NCI-H748 (cell line): ENCODE measurements around the gene ZNF654.
"Not testable (repeated sequence)": the region's sequence is repeated elsewhere in the genome, so short reads cannot be mapped to it uniquely, and the experiment has no call there.

Experiments used
- DNase-seq: peaks from one replicate; lab custom pipeline; 2025; ENCODE audit not compliant: unreplicated experiment; lab: John Stamatoyannopoulos, UW

The ZNF654 gene

GRCh38 chr3:88059380-88060170 lies 520 bp downstream of the ZNF654 start:
- DNase-seq, result peak; percentile 20

GRCh38 chr3:88061746-88062145 lies 2.7 kb downstream of the ZNF654 start:
- DNase-seq, result no peak

DNA sequence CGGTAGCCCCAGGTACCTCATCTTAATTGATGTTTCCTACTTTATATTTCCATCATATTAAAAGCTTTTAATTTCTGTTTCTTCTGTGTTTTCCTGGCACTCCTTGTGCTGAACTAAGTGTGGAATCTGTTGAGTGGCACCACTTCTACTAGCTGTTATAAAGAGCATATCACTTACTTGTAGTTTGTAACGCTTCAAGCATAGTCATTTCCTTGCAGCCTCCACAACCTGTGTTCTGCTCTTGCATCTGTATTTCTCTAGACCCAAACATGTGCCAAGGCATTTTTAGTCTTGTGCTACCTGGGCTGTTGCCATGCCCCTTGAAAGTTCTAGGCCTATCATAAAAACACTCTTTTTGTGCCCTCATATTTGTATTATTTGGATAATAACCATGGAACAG lies 16.0 kb downstream of the ZNF654 start:
- DNase-seq, result no peak

GRCh38 chr3:88075497-88075896 lies 16.4 kb downstream of the ZNF654 start:
- no peak for DNase-seq

DNA sequence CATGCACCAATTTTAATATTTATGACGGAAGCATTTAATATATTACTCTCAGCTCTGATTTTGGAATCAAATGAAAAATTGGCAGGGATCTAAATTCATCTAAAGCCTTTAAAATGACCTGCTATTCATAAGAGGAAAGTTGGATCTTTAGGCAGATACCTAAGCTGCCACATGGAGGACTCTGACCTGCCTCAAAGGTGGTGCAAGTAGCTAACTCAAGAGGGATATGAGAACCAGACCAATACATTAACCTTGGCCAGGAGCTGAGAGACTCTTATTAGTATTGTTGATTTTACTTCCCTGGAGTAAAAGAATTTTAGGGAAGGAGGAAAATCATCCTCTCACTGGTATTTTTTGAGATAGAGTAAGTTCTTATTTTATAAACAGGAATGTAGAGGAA lies 17.7 kb downstream of the ZNF654 start:
- DNase-seq, result no peak

DNA sequence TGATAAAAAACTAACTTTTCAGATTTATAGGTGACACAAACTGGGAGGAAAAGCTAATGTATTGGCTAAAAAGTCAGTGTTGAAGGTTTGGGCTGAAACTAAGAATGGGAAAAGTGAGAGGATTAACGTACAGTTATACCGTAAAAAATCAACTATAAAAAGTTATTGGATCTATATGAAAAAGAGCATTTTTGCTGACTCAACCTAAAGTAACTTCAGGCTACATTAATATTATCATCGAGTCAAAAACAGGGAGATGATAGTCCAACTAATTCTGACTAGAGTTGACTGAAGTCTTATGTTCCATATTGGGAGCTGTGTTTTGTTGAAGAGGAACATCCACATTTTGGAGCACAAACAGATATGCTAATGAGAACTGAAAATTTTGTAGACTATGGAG lies 19.9 kb downstream of the ZNF654 start:
- DNase-seq, result no peak

DNA sequence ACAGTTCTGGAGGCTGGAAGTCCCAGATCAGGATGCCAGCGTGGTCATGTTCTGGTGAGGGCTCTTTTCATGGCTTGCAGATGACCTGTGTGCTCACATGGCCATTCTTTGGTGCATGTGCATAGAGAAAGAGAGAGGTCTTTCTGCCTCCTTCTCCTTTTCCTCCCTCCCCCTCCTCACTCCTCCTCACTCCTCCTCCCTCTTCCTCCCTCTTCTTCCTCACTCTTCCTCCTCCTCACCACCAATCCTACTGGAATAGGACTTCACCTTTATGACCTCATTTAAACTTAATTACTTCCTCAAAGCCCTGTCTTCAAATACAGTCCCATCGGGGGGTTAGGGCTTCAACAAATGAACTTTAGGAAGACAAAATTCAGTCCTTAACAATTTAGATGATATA lies 23.8 kb downstream of the ZNF654 start:
- no peak for DNase-seq

GRCh38 chr3:88084097-88084501 lies 25.0 kb downstream of the ZNF654 start:
- DNase-seq, result no peak

DNA sequence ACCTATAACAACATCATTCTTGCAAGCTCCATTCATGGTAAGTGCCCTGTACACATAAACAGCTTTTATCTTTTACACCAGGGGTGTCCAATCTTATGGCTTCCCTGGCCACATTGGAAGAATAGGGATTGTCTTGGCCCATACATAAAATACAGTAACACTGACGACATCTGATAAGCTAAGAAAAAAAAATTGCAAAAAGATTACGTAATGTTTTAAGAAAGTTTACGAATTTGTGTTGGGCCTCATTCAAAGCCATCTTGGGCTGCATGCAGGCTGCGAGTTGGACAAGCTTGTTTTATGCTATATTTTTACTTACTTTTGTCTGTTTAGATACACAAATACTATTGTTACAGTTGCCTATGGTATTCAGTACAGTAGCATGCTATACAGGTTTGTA lies 31.6 kb downstream of the ZNF654 start:
- DNase-seq, result no peak

GRCh38 chr3:88092270-88092669 lies 33.2 kb downstream of the ZNF654 start:
- DNase-seq, result no peak

GRCh38 chr3:88093266-88093665 lies 34.2 kb downstream of the ZNF654 start:
- no peak for DNase-seq

- DNase-seq, result no peak
Observed at GRCh38 chr3:88101142-88101541, 42.1 kb downstream of the ZNF654 start.

- DNase-seq, result no peak
Observed at GRCh38 chr3:88105325-88105724, 46.3 kb downstream of the ZNF654 start.

- DNase-seq, result no peak
Observed at GRCh38 chr3:88112289-88112688, 53.2 kb downstream of the ZNF654 start.

DNA sequence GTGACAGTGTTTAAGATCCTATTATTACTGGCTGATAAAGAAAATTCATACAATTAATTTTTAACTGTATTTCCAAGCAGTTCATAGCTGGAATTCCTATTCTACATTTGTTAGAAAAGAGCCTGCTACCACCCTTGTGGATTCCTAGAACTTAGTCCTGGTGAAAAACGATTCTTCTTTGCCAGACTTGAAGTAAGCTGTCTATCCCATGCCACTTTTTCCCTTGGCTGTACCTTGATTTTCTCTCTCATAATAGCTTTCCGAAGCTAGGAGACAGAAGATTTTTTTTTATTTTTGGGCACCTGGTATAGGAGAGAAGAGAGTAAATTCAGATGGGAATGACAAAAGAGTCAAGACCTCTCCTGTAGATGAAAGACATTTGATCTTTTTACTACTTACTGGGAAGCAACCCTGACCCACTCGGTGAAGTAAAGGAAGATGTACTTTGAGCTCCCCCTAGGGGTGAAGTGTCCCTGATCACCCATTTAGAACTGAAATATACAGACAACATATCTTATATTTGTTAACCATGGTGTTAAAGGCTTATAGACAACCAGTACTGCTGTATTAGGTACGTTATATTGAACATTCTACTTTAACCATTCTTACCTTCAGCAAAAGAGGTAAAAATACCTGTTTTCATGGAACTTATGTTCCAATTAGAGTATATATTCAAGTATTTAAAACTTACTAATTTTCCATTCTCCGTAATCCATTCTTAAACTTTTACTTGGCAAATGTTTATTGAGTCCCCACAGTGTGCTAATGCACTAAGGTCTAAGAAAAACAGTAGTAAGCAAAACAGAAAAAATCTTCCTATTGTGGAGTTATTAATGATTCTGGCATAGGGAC lies 54.5 kb downstream of the ZNF654 start:
- peak; percentile 53 for DNase-seq

- no peak for DNase-seq
Observed at GRCh38 chr3:88114878-88115549, 56.0 kb downstream of the ZNF654 start.

- DNase-seq, result no peak
Observed at GRCh38 chr3:88117683-88118082, 58.6 kb downstream of the ZNF654 start.

GRCh38 chr3:88118603-88119002 lies 59.5 kb downstream of the ZNF654 start:
- DNase-seq, result not testable (repeated sequence)

DNA sequence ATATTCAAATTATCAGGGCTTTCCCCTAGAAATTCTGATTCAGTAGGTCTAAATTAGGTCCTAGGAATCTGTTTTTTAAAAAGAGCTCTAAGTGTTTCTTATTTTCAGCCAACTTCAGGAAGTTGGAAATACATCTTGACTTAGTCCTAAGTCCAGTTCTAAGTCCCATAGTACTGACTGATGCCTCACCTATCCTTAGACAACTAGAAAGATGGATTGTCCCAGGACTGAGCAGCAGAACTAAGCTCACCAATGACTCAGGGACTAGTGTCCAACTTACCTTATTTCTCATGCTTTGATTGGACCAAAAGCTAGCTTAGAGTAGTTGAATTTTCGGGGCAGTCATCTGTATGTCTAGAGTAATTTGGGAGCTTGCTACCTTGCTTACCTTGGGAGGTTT lies 64.5 kb downstream of the ZNF654 start:
- DNase-seq, result no peak

GRCh38 chr3:88131695-88132094 lies 72.6 kb downstream of the ZNF654 start:
- no peak for DNase-seq

DNA sequence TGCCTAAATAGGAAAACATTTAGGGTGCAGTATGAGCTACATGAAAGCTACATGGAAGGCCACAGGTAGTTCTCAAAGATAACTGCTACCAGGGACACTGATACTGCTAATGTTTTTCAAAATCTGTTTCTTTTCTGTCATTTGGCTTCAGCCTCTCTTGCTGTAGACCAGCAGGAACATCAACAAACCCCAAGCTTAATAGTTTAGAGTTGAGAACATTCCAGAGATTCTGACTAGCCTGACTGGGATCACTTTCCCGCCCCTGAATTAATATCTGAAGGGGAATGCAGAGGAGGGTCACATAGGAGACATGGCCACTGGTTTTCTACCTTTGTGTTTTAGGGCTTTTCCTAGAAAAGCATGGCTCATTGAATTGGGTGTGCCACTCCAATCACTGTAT lies 73.8 kb downstream of the ZNF654 start:
- DNase-seq, result no peak
